ENCODE data around the gene CIRBP. TPM values are rescaled to one million over a fixed set of nuclear protein-coding genes. Genes with fewer than 3 reads are reported as not detected.

The CIRBP gene
- total and polyA plus RNA-seq, 2 of the 13 experiments (the other 11 are each of a cell fraction or from before 2014, with no cell fraction given): 133 to 140 TPM

- no peak for TF ChIP-seq GATAD1 (CRISPR knock-in tag; IDR thresholded peaks at IDR 0.05)
- no peak for TF ChIP-seq XRCC5 (optimal IDR thresholded peaks at IDR 0.05; ENCODE audit: low read length)
- peak; percentile 76 for TF ChIP-seq MAX (IDR thresholded peaks at IDR 0.05)
- TF ChIP-seq ZNF710 (CRISPR knock-in tag; IDR thresholded peaks at IDR 0.05; ENCODE audit: borderline replicate concordance): 0 out of 2 replicates have a peak, but pooled peaks have one; percentile 8
- TF ChIP-seq ZBTB33 (CRISPR knock-in tag; IDR thresholded peaks at IDR 0.05): 0 out of 2 replicates have a peak, but pooled peaks have one; percentile 2
- no peak for TF ChIP-seq RELA (CRISPR knock-in tag; IDR thresholded peaks at IDR 0.05)
- TF ChIP-seq ELF4 (CRISPR knock-in tag; IDR thresholded peaks at IDR 0.05; ENCODE audit: borderline replicate concordance): no peak
- TF ChIP-seq SP4 (CRISPR knock-in tag; IDR thresholded peaks at IDR 0.05): peak; percentile 50; the same call in 1 of the 2 replicates
- 0 out of 2 replicates have a peak, but pooled peaks have one; percentile 37 for TF ChIP-seq TOPORS (CRISPR knock-in tag; IDR thresholded peaks at IDR 0.05)
- TF ChIP-seq MXD3 (CRISPR knock-in tag; IDR thresholded peaks at IDR 0.05): 0 out of 2 replicates have a peak, but pooled peaks have one; percentile 6
- 0 out of 2 replicates have a peak, but pooled peaks have one; percentile 29 for TF ChIP-seq MEIS2 (CRISPR knock-in tag; IDR thresholded peaks at IDR 0.05)
- TF ChIP-seq SAP130 (CRISPR knock-in tag; IDR thresholded peaks at IDR 0.05; ENCODE audit: low read depth): peak; percentile 51
- TF ChIP-seq GATA4 (IDR thresholded peaks at IDR 0.05; ENCODE audit: borderline replicate concordance, low read depth): no peak
- TF ChIP-seq PRDM15 (CRISPR knock-in tag; IDR thresholded peaks at IDR 0.05): 0 out of 2 replicates have a peak, but pooled peaks have one; percentile 61
- TF ChIP-seq CEBPZ (IDR thresholded peaks at IDR 0.05; ENCODE audit: low read length): no peak
- no peak for TF ChIP-seq ZNF20 (CRISPR knock-in tag; IDR thresholded peaks at IDR 0.05)
These were observed 29.1 kb upstream of the CIRBP start (continued) for GRCh38 chr19:1239796-1240737.

Data from HepG2 (cell line).